ENCODE data around the gene EFNB3. TPM values are rescaled to one million over a fixed set of nuclear protein-coding genes. Genes with fewer than 3 reads are reported as not detected.
A peak's percentile ranks its signal among the peaks of the same experiment; 100 is the strongest.

The EFNB3 gene
- total and polyA plus RNA-seq, 2 of the 13 experiments (the other 11 are each of a cell fraction or from before 2014, with no cell fraction given), result 0.07 to 0.25 TPM

- TF ChIP-seq FOXK1 (CRISPR knock-in tag; IDR thresholded peaks at IDR 0.05; ENCODE audit: borderline replicate concordance, low read depth) (peak; percentile 61; the same call in 1 of the 2 replicates), SALL1 (CRISPR knock-in tag; IDR thresholded peaks at IDR 0.05) (peak; percentile 66), SAP130 (CRISPR knock-in tag; IDR thresholded peaks at IDR 0.05; ENCODE audit: low read depth) (peak; percentile 96), ZNF670 (CRISPR knock-in tag; IDR thresholded peaks at IDR 0.05; ENCODE audit: borderline replicate concordance) (peak; percentile 13; the same call in 1 of the 2 replicates), SALL2 (CRISPR knock-in tag; IDR thresholded peaks at IDR 0.05) (peak; percentile 61), SMAD3 (CRISPR knock-in tag; IDR thresholded peaks at IDR 0.05) (peak; percentile 41; the same call in 1 of the 2 replicates), ZNF383 (CRISPR knock-in tag; IDR thresholded peaks at IDR 0.05; ENCODE audit: borderline replicate concordance) (no peak), HDAC2 (CRISPR knock-in tag; IDR thresholded peaks at IDR 0.05) (peak; percentile 79), ZHX2 (IDR thresholded peaks at IDR 0.05; ENCODE audit: low read depth) (peak; percentile 72; the same call in 1 of the 2 replicates), ZHX2 (CRISPR knock-in tag; IDR thresholded peaks at IDR 0.05; ENCODE audit: borderline replicate concordance) (no peak), TFDP2 (CRISPR knock-in tag; IDR thresholded peaks at IDR 0.05) (peak; percentile 95), ZNF746 (CRISPR knock-in tag; IDR thresholded peaks at IDR 0.05) (peak; percentile 54; the same call in 1 of the 2 replicates), ZNF317 (CRISPR knock-in tag; IDR thresholded peaks at IDR 0.05) (peak; percentile 28; the same call in 1 of the 2 replicates), FOXA1 (IDR thresholded peaks at IDR 0.05) (no peak), FOXA1 (CRISPR knock-in tag; IDR thresholded peaks at IDR 0.05) (peak; percentile 4; the same call in 1 of the 2 replicates), TBX2 (CRISPR knock-in tag; IDR thresholded peaks at IDR 0.05; ENCODE audit: borderline replicate concordance) (peak; percentile 21; the same call in 1 of the 2 replicates), ZFY (CRISPR knock-in tag; IDR thresholded peaks at IDR 0.05) (peak; percentile 53; the same call in 1 of the 2 replicates), GABPB1 (CRISPR knock-in tag; IDR thresholded peaks at IDR 0.05) (peak; percentile 88), ZNF703 (CRISPR knock-in tag; IDR thresholded peaks at IDR 0.05; ENCODE audit: borderline replicate concordance) (no peak), ZNF790 (CRISPR knock-in tag; IDR thresholded peaks at IDR 0.05; ENCODE audit: borderline replicate concordance) (0 out of 2 replicates have a peak, but pooled peaks have one; percentile 27), HNF1B (CRISPR knock-in tag; IDR thresholded peaks at IDR 0.05) (0 out of 2 replicates have a peak, but pooled peaks have one; percentile 16)
Observed at GRCh38 chr17:7687908-7688807, 16.8 kb upstream of the EFNB3 start, which contains the start of gene WRAP53 (continued).

All from HepG2 (cell line).